ENCODE results near the gene BCL7A.

Gene BCL7A

DNA sequence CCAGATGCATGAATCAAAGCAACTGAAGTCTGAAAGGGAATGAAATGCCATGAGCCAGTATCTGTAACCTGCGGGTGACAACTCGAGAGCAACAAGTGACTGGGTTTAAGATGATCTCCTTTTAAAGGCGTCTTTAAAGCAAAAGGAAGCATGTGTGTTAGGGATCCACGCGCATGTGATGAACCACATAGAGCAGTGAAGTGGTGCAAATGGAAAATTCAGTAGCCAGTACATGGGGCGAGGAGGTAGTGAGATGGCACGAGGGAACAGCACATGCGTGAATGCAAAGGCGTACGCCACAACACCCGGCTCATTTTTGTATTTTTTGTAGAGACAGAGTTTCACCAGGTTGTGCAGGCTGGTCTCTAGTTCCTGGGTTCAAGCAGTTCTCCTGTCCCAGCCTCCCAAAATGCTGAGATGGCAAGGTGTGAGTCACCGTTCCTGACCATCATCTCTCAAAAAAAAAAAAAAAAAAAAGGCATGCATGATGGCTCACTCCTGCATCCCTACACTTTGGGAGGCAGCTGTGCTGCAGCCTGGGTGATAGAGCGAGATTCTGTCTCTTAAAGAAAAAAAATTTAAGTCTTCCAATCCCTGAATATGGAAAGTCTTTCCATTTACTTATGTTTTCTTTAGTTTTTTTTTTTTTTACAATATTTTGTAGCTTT lies 24.6 kb upstream of the BCL7A start:
- no peak for DNase-seq (ENCODE audit: low read depth in 2 of 3, low spot score in 2 of 3)

DNA sequence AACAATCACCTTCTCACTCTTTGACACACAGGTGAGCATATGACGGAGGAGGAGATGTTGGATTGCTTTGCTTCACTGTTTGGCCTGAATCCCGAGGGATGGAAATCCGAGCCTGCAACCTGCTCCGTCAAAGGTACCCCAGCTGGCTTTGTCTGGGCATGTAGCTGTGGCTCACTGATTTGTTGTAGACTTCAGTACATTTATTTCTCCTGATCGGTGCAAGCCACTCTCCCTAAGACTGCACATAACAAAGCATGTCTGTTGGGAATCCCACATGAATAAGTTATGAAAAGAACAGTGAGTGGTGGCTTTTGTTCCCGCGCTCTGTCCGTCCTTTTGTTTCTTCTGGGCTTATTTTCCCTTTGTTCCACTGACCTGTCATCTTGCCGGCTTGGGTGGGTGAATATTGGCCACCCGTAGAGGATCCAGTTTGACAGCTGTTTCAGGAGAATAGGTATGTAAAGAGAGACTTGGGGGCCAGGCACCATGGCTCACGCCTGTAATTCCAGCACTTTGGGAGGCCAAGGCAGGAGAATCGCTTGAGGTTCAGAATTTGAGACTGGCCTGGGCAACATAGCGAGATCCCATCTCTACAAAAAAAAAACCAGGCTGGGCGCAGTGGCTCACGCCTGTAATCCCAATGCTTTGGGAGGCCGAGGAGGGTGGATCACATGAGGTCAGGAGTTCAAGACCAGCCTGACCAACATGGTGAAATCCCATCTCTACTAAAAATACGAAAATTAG lies 20.0 kb upstream of the BCL7A start:
- DNase-seq (ENCODE audit: low read depth in 2 of 3, low spot score in 2 of 3): no peak

DNA sequence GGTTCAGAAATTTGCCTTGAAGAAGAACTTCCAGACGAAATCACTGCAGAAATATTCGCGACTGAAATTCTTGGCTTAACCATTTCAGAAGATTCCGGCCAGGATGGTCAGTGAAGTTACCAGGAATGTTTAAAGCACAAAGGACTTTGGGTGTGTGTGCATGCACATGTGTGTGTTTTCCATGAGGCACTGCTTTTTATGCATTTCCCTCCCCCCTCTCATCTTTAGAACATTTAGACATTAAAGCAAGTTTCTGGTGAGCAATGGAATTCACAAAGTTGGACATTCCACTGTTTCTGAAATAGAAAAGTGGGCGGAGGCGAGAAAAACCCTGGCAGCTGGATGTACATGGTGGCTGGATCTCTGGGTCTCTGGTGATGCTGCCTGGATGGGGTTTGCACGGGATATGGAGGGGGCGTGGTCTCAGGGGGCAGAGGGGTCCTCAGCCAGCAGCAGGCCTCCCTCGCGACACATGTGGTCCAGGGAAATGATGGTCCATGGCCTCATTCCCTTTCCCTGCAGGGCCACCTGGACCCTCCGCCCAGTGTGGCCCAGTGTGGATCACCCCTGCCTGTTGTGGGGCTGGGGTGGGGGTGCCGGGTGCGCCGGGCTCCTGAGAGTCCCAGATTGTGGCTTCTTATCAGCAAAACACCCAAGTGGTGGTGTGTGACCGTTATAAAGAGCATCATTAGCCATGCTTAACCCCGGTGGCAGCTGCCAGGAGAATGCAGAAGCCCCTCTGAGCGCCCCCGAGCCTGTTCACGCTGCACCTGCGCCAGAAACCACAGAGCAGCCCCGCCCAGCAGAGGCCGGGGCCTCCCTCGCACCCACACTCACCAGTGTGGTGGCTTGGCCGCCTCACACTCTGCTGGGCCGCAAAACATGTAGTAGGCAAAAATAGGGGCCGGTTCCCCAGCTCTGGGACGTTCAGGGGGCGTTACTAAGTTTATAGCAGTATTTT lies 17.8 kb upstream of the BCL7A start:
- DNase-seq (ENCODE audit: low read depth in 2 of 3, low spot score in 2 of 3): no peak

DNA sequence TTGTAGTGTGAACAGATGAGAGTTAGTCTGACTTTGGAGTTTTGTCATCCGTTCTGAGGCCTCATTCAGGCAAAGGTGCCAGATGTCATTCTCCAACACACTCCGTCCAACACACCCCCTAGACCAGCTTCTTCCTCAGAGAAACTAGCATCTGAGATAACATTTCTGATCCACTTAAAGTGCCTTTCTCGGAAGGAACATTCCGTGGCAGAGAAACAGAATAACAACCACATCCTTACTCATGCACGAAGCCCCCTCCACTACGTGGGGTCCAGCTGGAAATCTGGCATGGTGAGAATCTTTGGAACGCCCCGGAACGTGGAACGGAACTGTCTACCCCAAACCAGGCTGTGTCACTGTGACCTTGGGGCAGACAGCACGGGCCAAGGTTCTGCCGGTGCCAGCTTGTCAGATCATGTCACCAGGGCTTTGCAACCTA lies 17.0 kb upstream of the BCL7A start:
- DNase-seq (ENCODE audit: low read depth in 2 of 3, low spot score in 2 of 3): no peak

DNA sequence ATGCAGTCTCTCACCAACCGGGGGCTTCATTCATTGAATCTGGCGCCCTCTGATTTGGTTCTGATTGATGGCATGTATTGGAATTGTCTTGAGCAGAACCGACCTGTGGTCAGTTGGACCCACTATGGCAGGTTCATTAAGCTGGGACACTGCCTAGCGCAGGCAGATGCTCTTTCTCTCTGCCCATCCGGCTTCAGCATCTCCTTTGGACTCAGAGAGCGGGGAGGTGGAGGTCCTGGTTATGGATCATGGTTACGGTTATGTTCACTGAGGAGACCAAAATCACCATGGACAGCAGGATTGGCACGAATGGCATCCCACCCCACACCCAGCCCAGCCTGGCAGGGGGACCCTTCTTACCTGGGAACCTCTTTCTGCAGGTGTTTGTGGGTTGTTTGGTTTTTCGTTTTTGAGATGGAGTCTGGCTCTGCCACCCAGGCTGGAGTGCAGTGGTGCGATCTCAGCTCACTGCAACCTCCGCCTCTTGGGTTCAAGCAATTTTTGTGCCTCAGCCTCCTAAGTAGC lies 16.4 kb upstream of the BCL7A start:
- DNase-seq (ENCODE audit: low read depth in 2 of 3, low spot score in 2 of 3): no peak

DNA sequence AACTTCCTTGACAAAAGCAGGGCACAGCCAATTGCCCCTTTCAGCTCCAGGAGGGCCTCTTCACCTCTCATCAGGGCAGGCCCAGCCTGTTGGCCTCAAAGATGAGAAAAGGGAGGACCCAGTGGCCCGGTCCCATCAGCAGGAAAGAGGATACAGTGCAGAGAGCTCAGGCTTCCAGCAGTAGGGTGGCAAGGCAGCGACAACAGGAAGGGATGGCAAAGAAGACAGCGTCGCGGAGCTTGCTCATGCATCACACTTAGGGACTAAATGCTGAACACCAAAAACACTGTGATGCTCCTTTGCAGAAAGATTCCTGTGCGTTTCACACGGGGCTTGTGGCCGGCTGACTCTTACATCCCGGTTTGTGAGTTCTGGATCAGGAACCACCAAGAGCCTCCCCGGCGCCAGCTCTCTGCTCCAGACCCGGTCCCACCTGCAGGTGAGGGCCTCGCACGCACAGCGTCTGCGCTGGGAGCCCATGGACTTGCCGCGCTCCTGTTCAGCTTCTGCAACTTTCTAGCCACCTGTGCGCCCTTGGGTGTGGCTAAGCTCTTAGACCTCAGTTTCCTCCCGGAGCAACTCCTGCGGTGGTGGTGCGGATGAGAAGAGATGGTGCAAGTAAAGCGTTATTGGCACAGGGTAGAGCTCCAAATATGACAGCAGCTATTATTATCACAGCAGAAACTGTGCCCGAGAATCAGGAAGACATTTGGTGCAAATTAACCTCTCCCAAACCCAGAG lies 15.3 kb upstream of the BCL7A start:
- DNase-seq (ENCODE audit: low read depth in 2 of 3, low spot score in 2 of 3): no peak

GRCh38 chr12:122009741-122010140 lies 11.9 kb upstream of the BCL7A start:
- DNase-seq (ENCODE audit: low read depth in 2 of 3, low spot score in 2 of 3): no peak

DNA sequence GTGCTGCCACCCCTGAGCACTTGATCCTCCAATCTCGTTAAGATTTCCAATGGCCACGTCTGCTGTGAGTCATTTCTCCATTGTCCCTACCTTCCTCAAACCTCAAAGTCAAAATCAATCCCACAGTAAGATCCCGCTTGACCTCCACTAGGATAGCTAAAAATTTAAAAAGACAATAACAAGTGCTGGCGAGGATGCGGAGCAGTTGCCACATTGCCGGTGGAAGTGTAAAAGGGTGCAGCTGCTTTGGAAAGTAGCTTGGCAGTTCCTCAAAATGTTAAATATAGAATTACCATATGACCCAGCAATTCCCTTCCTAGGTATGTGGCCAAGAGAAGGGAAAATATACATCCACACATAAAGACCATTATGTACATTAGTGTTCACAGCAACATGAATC lies 9.5 kb upstream of the BCL7A start:
- DNase-seq (ENCODE audit: low read depth in 2 of 3, low spot score in 2 of 3): no peak

GRCh38 chr12:122013136-122013535 lies 8.5 kb upstream of the BCL7A start:
- DNase-seq (ENCODE audit: low read depth in 2 of 3, low spot score in 2 of 3): no peak

DNA sequence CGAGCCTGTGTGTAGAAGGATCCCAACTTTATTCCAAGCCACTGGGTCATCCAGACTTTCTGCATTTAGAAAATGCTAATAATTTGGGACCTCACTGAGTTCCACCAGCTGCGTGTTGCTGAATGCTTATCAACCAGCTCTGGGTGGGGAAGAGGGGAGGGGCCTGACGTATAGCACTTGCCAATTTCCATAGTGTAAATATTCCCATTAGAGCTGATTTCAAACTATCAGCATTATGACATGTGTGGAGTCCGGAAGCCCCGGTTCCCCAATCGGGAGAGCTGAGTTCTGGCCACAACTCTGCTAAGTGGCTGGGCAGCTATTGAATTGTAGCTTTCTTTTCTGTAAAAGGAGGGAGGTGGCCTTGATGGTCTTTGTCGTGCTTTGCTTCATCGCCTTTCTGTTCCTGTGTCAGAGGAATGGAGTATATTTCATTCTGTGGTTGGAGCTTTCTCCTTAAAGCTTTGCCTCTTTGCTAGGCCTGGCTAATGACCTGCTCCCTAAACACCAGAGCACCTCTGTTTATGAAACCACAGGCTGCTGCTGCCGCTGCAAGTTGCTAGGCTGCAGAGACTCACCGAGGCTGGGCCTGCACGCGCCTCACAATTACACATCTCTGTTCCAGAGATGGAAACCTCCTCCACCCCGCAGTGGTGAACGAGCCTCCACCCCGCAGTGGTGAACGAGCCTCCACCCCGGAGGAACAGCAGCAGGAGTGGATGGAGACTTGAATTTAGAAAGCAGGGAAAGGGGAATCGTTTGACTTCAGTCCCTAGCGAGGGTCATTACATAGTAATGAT lies 7.7 kb upstream of the BCL7A start:
- DNase-seq (ENCODE audit: low read depth in 2 of 3, low spot score in 2 of 3): no peak

DNA sequence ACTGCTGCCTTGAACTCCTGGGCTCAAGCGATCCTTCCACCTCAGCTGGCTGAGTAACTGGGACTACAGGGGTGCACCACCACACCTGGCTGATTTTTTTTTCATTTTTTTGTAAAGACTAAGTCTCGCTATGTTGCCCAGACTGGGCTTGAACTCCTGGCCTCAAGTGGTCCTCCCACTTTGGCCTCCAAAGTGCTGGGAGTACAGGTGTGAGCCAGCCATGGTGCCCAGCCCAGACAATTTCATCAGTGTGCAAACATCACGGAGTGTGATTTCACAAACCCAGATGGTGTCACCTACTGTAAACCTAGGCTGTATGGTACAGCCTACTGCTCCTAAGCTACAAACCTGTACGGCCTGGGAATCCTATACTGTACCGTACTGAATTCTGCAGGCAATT lies 6.9 kb upstream of the BCL7A start:
- DNase-seq (ENCODE audit: low read depth in 2 of 3, low spot score in 2 of 3): no peak

GRCh38 chr12:122018457-122018856 lies 3.2 kb upstream of the BCL7A start:
- no peak for DNase-seq (ENCODE audit: low read depth in 2 of 3, low spot score in 2 of 3)

DNA sequence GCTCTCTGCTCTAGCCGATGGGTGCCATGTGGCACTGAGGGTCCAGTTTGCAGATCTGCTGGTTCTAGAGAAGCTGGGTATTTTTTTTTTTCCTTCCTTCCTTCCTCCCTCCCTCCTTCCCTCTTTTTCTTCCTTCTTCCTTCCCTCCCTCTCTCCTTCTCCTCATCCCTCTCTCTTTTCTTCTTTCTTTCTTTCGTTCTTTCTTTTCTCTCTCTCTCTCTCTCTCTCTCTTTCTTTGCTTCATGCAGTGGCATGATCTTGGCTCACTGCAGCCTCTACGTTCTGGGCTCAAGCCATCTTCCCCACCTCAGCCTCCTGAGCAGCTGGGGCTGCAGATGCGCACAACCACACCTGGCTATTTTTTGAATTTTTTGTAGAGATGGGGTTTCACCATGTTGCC lies 2.7 kb upstream of the BCL7A start:
- DNase-seq (ENCODE audit: low read depth in 2 of 3, low spot score in 2 of 3): no peak

- no peak for DNase-seq (ENCODE audit: low read depth in 2 of 3, low spot score in 2 of 3)
Measured at GRCh38 chr12:122020795-122021192, 890 bp upstream of the BCL7A start.

GRCh38 chr12:122021193-122021821 lies 377 bp upstream of the BCL7A start:
- no peak for DNase-seq (ENCODE audit: low read depth in 2 of 3, low spot score in 2 of 3)

DNA sequence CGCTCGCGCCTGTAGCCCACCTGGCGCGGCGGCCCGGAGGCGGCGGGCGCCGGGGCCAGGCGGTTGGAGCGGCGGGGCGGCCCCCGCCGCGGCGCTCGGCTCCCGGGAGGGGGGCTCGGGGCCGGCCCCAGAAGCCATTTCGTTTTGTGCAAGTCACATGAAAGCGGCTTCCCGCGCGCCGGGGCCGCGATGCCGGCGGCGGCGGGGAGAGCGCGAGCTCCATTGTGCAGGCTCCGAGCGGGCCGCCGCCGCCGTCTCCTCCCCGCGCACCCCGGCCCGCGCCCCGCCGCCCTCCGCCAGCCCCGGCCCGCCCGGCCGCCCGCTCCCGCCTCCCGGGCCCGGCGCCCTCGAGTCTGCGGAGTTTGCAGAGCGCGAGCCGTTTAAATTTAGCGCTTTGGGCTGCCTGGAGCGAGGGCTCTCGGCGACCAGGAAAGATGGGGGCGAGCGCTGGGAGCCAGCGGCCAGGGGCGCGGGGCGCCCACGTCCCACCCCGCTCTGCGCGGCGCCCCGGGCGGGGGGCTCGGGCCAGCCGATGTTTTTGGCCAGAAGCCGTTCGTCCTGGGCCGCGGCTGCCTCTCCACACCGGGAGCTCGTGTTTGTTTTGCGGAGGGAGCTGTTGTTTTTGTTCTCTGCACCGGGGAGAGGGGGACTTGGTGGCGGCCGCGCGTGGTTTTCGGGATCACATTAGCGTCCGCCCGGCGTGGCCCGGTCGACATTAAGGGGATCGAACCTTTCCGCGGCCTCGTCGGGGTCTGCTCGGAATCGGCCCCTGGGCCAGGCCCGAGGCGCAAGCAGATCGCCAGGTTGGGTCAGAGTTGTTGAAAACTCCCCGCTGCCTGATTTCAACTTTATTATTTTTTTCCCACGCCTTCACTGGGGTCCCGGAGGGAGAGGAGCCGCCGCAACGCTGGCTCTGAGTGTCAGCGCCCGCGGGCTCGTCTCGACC lies 982 bp downstream of the BCL7A start:
- DNase-seq (ENCODE audit: low read depth in 2 of 3, low spot score in 2 of 3): no peak

- DNase-seq (ENCODE audit: low read depth in 2 of 3, low spot score in 2 of 3): no peak
Measured at GRCh38 chr12:122023339-122024131, 1.9 kb downstream of the BCL7A start.

Data from activated CD8-positive, alpha-beta memory T cell treated with anti-CD3 and anti-CD28 coated beads for 48 hours (primary cell).